GM23248 (cell line): Measurements from ENCODE around the gene MOBP. TPM values are rescaled to one million over a fixed set of nuclear protein-coding genes. Genes with fewer than 3 reads are reported as not detected.
A peak's percentile ranks its signal among the peaks of the same experiment; 100 is the strongest.

Experiments
- DNase-seq: peaks from one replicate; pipeline ENCODE4 v3.0.0-alpha.2; 2015
- H2AFZ ChIP-seq: fragments of 200-600 bp; sonication (generic); 2 replicates; pipeline ENCODE4 v1.6.1; 2016; ENCODE audit warnings: antibody characterized with exemption
- H3F3A ChIP-seq: fragments of 200-600 bp; sonication (generic); 2 replicates; pipeline ENCODE4 v1.6.1; 2016; ENCODE audit warnings: mild to moderate bottlenecking, antibody characterized with exemption, mixed run types; ENCODE audit not compliant: insufficient read depth
- H3K27ac ChIP-seq: fragments of 200-600 bp; sonication (generic); 2 replicates; pipeline ENCODE4 v1.5.1; 2016; ENCODE audit warnings: mild to moderate bottlenecking
- H3K27me3 ChIP-seq: fragments of 200-600 bp; sonication (generic); replicated peaks from 2 replicates; pipeline ENCODE4 v1.6.1; 2016; ENCODE audit warnings: mild to moderate bottlenecking; ENCODE audit not compliant: insufficient read depth
- H3K36me3 ChIP-seq: fragments of 200-600 bp; sonication (generic); 2 replicates; pipeline ENCODE4 v1.6.1; 2016; ENCODE audit warnings: low read depth, mild to moderate bottlenecking
- H3K4me1 ChIP-seq: fragments of 200-600 bp; sonication (generic); 2 replicates; pipeline ENCODE4 v1.6.1; 2016; ENCODE audit warnings: mild to moderate bottlenecking; ENCODE audit not compliant: insufficient read depth
- H3K4me2 ChIP-seq: fragments of 200-600 bp; sonication (generic); one replicate; pipeline ENCODE4 v1.6.1; 2016; ENCODE audit warnings: mild to moderate bottlenecking; ENCODE audit not compliant: unreplicated experiment
- H3K4me3 ChIP-seq: fragments of 200-600 bp; sonication (generic); 2 replicates; pipeline ENCODE4 v1.5.1; 2016; ENCODE audit warnings: mild to moderate bottlenecking
- H3K79me2 ChIP-seq: fragments of 200-600 bp; sonication (generic); 2 replicates; pipeline ENCODE4 v1.6.1; 2016; ENCODE audit warnings: mild to moderate bottlenecking; ENCODE audit not compliant: insufficient read depth
- H3K9ac ChIP-seq: fragments of 200-600 bp; sonication (generic); 2 replicates; pipeline ENCODE4 v1.6.1; 2016; ENCODE audit warnings: mild to moderate bottlenecking
- H3K9me2 ChIP-seq: fragments of 200-600 bp; sonication (generic); 2 replicates; pipeline ENCODE4 v1.6.1; 2016; ENCODE audit warnings: mixed run types, mild to moderate bottlenecking, moderate library complexity; ENCODE audit not compliant: insufficient read depth
- H3K9me3 ChIP-seq: fragments of 200-600 bp; sonication (generic); one replicate; pipeline ENCODE4 v1.6.1; 2017; ENCODE audit warnings: low read depth
- H4K20me1 ChIP-seq: fragments of 200-600 bp; sonication (generic); 2 replicates; pipeline ENCODE4 v1.6.0; 2016; ENCODE audit not compliant: insufficient read depth
- EZH2 ChIP-seq: fragments of 200-600 bp; sonication (generic); IDR thresholded peaks from 2 replicates; pipeline ENCODE4 v1.6.1; 2018; ENCODE audit warnings: antibody characterized with exemption, mild to moderate bottlenecking; ENCODE audit not compliant: insufficient read depth, poor library complexity, severe bottlenecking
- EZH2phosphoT487 ChIP-seq: fragments of 200-600 bp; sonication (generic); IDR thresholded peaks from 2 replicates; pipeline ENCODE4 v1.6.1; 2018; ENCODE audit warnings: antibody characterized with exemption, moderate library complexity, mild to moderate bottlenecking, low read depth; ENCODE audit not compliant: insufficient read depth
- WGBS, 2 experiments: methylation state at CpG; one replicate each; pipeline ENCODE4 v1.1.6; 2015 to 2017; ENCODE audit warnings: low lambda C conversion rate in 2 of 2, low coverage in 1 of 2; ENCODE audit errors: missing lambda C conversion rate in 2 of 2; 5-methylcytosine and 5-hydroxymethylcytosine counted together
- in situ Hi-C: fragments of 300-500 bp; cut with MboI; formaldehyde crosslinking; loops from 2 replicates; pipeline ENCODE4 v1.15.0; 2020
- polyA plus RNA-seq: library from polyadenylated mRNA; unstranded; fragments of >200 nt; fragmentation: Nextera tagmentation; extraction: Ambion mirVana; gene quantifications from 2 replicates; pipeline ENCODE4 v1.2.1, GENCODE V29; 2016
- total RNA-seq: library from RNA; depleted of rRNA; stranded (reverse); fragments of >200 nt; shearing (Covaris generic); gene quantifications from 2 replicates; pipeline ENCODE4 v1.2.3, GENCODE V29; 2014

The MOBP gene
- total and polyA plus RNA-seq, 2 experiments from 2014 or later: not detected

DNA sequence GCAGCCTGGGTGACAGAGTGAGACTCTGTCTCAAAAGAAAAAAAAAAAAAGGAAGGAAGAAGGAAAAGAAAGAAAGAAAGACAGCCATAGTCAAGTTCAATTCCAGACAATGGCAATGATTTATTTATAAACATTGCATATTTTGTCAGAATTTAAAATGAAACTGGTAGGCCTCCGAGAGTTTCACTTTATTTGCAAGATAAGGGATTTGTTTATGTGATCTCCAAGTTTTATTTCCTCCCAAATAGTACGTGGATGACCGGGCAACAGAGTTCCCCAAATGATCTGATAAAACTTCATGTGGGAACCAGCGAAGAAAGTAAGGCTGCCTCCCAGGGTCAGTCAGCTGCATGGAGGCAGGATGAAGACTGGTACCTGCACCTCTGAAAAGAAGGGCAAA, 28.6 kb upstream of the MOBP start:
- Histone ChIP-seq H3K9me3 (no peaks in the 10 kb centered on the region), H3K9ac (no peak overlapping the region), H3K27ac (no peak overlapping the region), H3K79me2 (no peaks in the 10 kb centered on the region), H4K20me1 (no peaks in the 10 kb centered on the region), H3K4me3 (no peak overlapping the region), H3F3A (no peaks in the 10 kb centered on the region), H3K9me2 (no peaks in the 10 kb centered on the region), H3K27me3 (no peaks in the 10 kb centered on the region), H3K36me3 (no peaks in the 10 kb centered on the region), H2AFZ (no peak overlapping the region), H3K4me2 (no peak overlapping the region), H3K4me1 (0 out of 2 replicates have a peak, but pooled peaks cover 8% of the 10 kb centered on the region)
- TF ChIP-seq EZH2: no peak
- WGBS, 2 experiments: 54 to 62% methylated on average over 4 of the region's 4 CpGs
- no peak for DNase-seq
- in situ Hi-C loops: no loop called here

- H4K20me1 ChIP-seq: no peaks in the 10 kb centered on the region
- H3F3A ChIP-seq: no peaks in the 10 kb centered on the region
- no peaks in the 10 kb centered on the region for H3K79me2 ChIP-seq
- no peaks in the 10 kb centered on the region for H3K27me3 ChIP-seq
- no peaks in the 10 kb centered on the region for H3K4me1 ChIP-seq
- H3K9me3 ChIP-seq: no peaks in the 10 kb centered on the region
- H3K9ac ChIP-seq: no peak overlapping the region
- TF ChIP-seq EZH2: no peak
- no peak for TF ChIP-seq EZH2phosphoT487
- no peaks in the 10 kb centered on the region for H3K36me3 ChIP-seq
- WGBS, 2 experiments: 91 to 93% methylated on average over 6 to 8 of the region's 8 CpGs
- no peak for DNase-seq
- no peak overlapping the region for H3K4me3 ChIP-seq
- H3K4me2 ChIP-seq: no peak overlapping the region
- in situ Hi-C loops: no loop called here
- no peaks in the 10 kb centered on the region for H3K9me2 ChIP-seq
- no peak overlapping the region for H2AFZ ChIP-seq
- H3K27ac ChIP-seq: no peak overlapping the region
Observed at GRCh38 chr3:39440316-39440715, 27.2 kb upstream of the MOBP start.

GRCh38 chr3:39443530-39443929, 23.9 kb upstream of the MOBP start:
- H3K4me2 ChIP-seq: no peak overlapping the region
- H3K36me3 ChIP-seq: no peaks in the 10 kb centered on the region
- no peak overlapping the region for H2AFZ ChIP-seq
- no peak overlapping the region for H3K4me3 ChIP-seq
- H4K20me1 ChIP-seq: no peaks in the 10 kb centered on the region
- 78 to 84% methylated on average over 4 of the region's 4 CpGs for WGBS, 2 experiments
- no peaks in the 10 kb centered on the region for H3K9me2 ChIP-seq
- H3K4me1 ChIP-seq: peaks cover 5% of the 10 kb centered on the region
- in situ Hi-C loops: no loop called here
- TF ChIP-seq EZH2phosphoT487 (no peak), EZH2 (no peak)
- no peak overlapping the region for H3K9ac ChIP-seq
- 0 out of 2 replicates have a peak, but pooled peaks cover 7% of the 10 kb centered on the region for H3F3A ChIP-seq
- no peak overlapping the region for H3K27ac ChIP-seq
- H3K9me3 ChIP-seq: no peaks in the 10 kb centered on the region
- no peaks in the 10 kb centered on the region for H3K27me3 ChIP-seq
- DNase-seq: no peak
- no peaks in the 10 kb centered on the region for H3K79me2 ChIP-seq

DNA sequence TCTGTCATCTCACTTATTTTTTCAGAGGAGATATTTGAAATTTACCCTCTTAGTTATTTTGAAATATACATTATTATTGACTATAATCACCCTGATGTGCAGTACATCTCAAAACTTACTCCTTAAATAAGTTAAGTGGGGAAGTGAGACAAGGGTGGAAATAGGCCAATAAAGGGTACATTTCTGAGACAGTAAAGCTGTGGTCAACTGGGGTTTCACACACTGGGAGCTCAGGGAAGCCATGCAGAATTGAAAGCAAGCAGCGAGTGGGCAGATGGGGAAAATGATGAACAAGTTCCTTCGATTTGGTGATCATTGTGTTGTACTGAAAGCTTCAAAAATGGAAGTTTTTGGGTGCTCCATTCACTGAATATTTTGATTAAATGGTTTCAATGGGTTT, 21.6 kb upstream of the MOBP start:
- H3K9me2 ChIP-seq: no peaks in the 10 kb centered on the region
- 42 to 48% methylated on average over 2 of the region's 2 CpGs for WGBS, 2 experiments
- no peak overlapping the region for H3K9ac ChIP-seq
- H3K9me3 ChIP-seq: no peaks in the 10 kb centered on the region
- no peaks in the 10 kb centered on the region for H4K20me1 ChIP-seq
- no peak for DNase-seq
- TF ChIP-seq EZH2: no peak
- no peak for TF ChIP-seq EZH2phosphoT487
- peaks cover 5% of the 10 kb centered on the region for H3K4me1 ChIP-seq
- no peak overlapping the region for H2AFZ ChIP-seq
- 0 out of 2 replicates have a peak, but pooled peaks cover 7% of the 10 kb centered on the region for H3F3A ChIP-seq
- H3K4me2 ChIP-seq: no peak overlapping the region
- no peak overlapping the region for H3K4me3 ChIP-seq
- no peaks in the 10 kb centered on the region for H3K27me3 ChIP-seq
- H3K36me3 ChIP-seq: no peaks in the 10 kb centered on the region
- H3K79me2 ChIP-seq: no peaks in the 10 kb centered on the region
- in situ Hi-C loops: no loop called here
- no peak overlapping the region for H3K27ac ChIP-seq

- Histone ChIP-seq H3K27me3 (no peaks in the 10 kb centered on the region), H3K79me2 (no peaks in the 10 kb centered on the region), H3K9me2 (no peaks in the 10 kb centered on the region), H3K9me3 (no peaks in the 10 kb centered on the region), H3K4me2 (no peak overlapping the region), H3K9ac (no peak overlapping the region), H3K27ac (no peak overlapping the region), H4K20me1 (no peaks in the 10 kb centered on the region), H3K36me3 (no peaks in the 10 kb centered on the region), H3K4me1 (peaks cover 5% of the 10 kb centered on the region), H3F3A (0 out of 2 replicates have a peak, but pooled peaks cover 7% of the 10 kb centered on the region), H3K4me3 (no peak overlapping the region), H2AFZ (no peak overlapping the region)
- DNase-seq: peak; percentile 29
- in situ Hi-C loops: no loop called here
- WGBS, 2 experiments: 66 to 70% methylated on average over 2 of the region's 2 CpGs
- no peak for TF ChIP-seq EZH2phosphoT487
- no peak for TF ChIP-seq EZH2
Observed at GRCh38 chr3:39446444-39446843, 21.0 kb upstream of the MOBP start.
